ENCODE results near the gene MICALL1. TPM values are rescaled to one million over a fixed set of nuclear protein-coding genes. Genes with fewer than 3 reads are reported as not detected.

MICALL1 gene
- total RNA-seq, 4 donors from 2014 or later = 125 to 157 (median 131) TPM

- Histone ChIP-seq H3K4me1 (peaks cover 43% of the 10 kb centered on the region), H3K4me3 (no peak overlapping the region), H3K27ac (peak overlapping the region; percentile 17), H3K9me3 (no peaks in the 10 kb centered on the region), H3K36me3 (peaks cover 68% of the 10 kb centered on the region), H3K27me3 (no peaks in the 10 kb centered on the region)
- 71% methylated on average over 2 of the region's 2 CpGs for WGBS
- DNase-seq (ENCODE audit: low spot score in 2 of 2) = no peak
- no peak for TF ChIP-seq EP300 (IDR thresholded peaks at IDR 0.05)
- TF ChIP-seq CTCF (IDR thresholded peaks at IDR 0.05) = no peak
- no peak for TF ChIP-seq POLR2AphosphoS5 (IDR thresholded peaks at IDR 0.05)
- no peak for TF ChIP-seq POLR2A (IDR thresholded peaks at IDR 0.05)
Measured at GRCh38 chr22:37930952-37931440, 24.9 kb downstream of the MICALL1 start.

DNA sequence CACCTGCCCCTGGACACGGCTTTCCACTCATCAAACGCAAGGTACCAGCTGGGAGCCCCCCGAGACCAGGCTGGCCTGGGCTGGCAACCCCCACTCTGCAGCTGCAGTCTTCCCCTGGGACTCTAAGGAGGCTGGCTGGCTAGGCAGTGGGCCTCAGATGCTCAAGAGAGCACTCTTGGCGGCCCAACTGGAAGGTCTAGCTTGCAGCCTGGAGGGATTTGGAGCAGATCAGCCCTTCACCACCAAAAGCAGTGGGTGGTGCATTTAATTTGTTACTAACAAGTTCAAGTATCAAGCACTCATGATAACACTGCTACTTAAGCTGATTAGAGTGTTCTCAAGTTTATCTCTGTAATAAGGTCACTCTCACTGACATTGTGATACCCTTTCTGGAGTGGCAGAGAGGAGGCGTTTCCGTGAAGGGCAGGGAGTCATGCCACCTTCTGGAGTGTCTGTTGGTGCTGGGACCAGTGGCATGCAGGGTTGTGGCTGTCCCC is 25.8 kb downstream of the MICALL1 start:
- WGBS = 70% methylated on average over 6 of the region's 6 CpGs
- peaks cover 67% of the 10 kb centered on the region for H3K36me3 ChIP-seq
- H3K27me3 ChIP-seq = no peaks in the 10 kb centered on the region
- H3K27ac ChIP-seq = peak overlapping the region; percentile 80
- peaks cover 43% of the 10 kb centered on the region for H3K4me1 ChIP-seq
- no peak for TF ChIP-seq CTCF (IDR thresholded peaks at IDR 0.05)
- TF ChIP-seq POLR2A (IDR thresholded peaks at IDR 0.05) = no peak
- no peak for TF ChIP-seq POLR2AphosphoS5 (IDR thresholded peaks at IDR 0.05)
- TF ChIP-seq EP300 (IDR thresholded peaks at IDR 0.05) = no peak
- H3K9me3 ChIP-seq = no peaks in the 10 kb centered on the region
- no peak overlapping the region for H3K4me3 ChIP-seq
- no peak for DNase-seq (ENCODE audit: low spot score in 2 of 2)

GRCh38 chr22:37932401-37932800 is 26.3 kb downstream of the MICALL1 start:
- H3K4me3 ChIP-seq = no peak overlapping the region
- H3K27ac ChIP-seq = peak overlapping the region; percentile 80
- WGBS = 100% methylated on average over 2 of the region's 10 CpGs
- DNase-seq (ENCODE audit: low spot score in 2 of 2) = no peak
- H3K27me3 ChIP-seq = no peaks in the 10 kb centered on the region
- H3K9me3 ChIP-seq = no peaks in the 10 kb centered on the region
- TF ChIP-seq POLR2A (IDR thresholded peaks at IDR 0.05) (no peak), EP300 (IDR thresholded peaks at IDR 0.05) (no peak), CTCF (IDR thresholded peaks at IDR 0.05) (no peak), POLR2AphosphoS5 (IDR thresholded peaks at IDR 0.05) (no peak)
- H3K4me1 ChIP-seq = peaks cover 43% of the 10 kb centered on the region
- peaks cover 67% of the 10 kb centered on the region for H3K36me3 ChIP-seq

GRCh38 chr22:37932821-37933578 is 26.9 kb downstream of the MICALL1 start:
- no peak for DNase-seq (ENCODE audit: low spot score in 2 of 2)
- H3K4me1 ChIP-seq = peaks cover 43% of the 10 kb centered on the region
- H3K27me3 ChIP-seq = no peaks in the 10 kb centered on the region
- TF ChIP-seq POLR2AphosphoS5 (IDR thresholded peaks at IDR 0.05) = no peak
- TF ChIP-seq EP300 (IDR thresholded peaks at IDR 0.05) = no peak
- TF ChIP-seq CTCF (IDR thresholded peaks at IDR 0.05) = no peak
- no peak for TF ChIP-seq POLR2A (IDR thresholded peaks at IDR 0.05)
- H3K9me3 ChIP-seq = no peaks in the 10 kb centered on the region
- H3K36me3 ChIP-seq = peaks cover 66% of the 10 kb centered on the region
- H3K4me3 ChIP-seq = no peak overlapping the region
- peak overlapping the region; percentile 80 for H3K27ac ChIP-seq
- 74% methylated on average over 12 of the region's 21 CpGs for WGBS

DNA sequence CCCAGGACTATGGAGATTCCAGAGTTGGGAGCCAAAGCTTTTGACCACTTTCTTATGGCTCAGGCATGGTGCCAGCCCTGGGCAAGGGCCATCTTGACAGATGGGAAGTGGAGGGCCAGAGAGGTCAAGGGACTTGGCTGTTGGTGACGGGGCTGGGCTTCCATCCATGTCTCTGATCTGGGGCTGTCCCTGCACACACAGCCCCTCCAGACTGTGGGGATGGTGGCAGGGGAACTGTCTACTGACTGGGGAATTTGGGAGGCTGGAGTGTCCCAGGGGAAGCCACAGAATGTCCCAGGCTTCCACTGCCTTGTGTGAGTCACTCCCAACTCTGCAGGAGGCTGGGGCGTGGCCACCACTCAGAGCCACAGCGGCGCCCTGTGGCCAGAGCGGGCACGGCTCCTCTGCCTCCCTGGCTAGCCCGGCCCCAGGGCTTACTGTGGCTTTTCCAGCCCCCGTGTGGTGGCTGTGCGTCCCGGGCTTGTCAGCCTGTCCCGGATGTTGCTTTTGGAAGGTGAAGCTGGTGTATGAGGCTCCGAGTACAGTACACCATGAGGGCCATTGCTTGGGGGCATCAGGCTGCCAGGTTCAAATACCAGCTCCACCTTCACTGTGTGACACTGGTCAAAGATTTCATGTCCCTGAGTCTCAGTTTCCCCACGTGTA is 27.7 kb downstream of the MICALL1 start:
- peaks cover 58% of the 10 kb centered on the region for H3K36me3 ChIP-seq
- WGBS = 5% methylated on average over 9 of the region's 13 CpGs
- H3K9me3 ChIP-seq = no peaks in the 10 kb centered on the region
- TF ChIP-seq CTCF (IDR thresholded peaks at IDR 0.05) (peak; percentile 97 to 99), POLR2A (IDR thresholded peaks at IDR 0.05) (no peak), POLR2AphosphoS5 (IDR thresholded peaks at IDR 0.05) (peak in 2 of 3 donors; percentile 6 to 66), EP300 (IDR thresholded peaks at IDR 0.05) (no peak)
- H3K27me3 ChIP-seq = no peaks in the 10 kb centered on the region
- peak overlapping the region; percentile 80 for H3K27ac ChIP-seq
- H3K4me1 ChIP-seq = peaks cover 43% of the 10 kb centered on the region
- peak; percentile 93 for DNase-seq (ENCODE audit: low spot score in 2 of 2)
- no peak overlapping the region for H3K4me3 ChIP-seq
